Stimulated activated CD8-positive, alpha-beta memory T cell treated with anti-CD3 and anti-CD28 coated beads, Interleukin-7, amount 100 ng/mL, for 1 hour (primary cell): Measurements from ENCODE around the gene FRMD8.
A peak's percentile ranks its signal among the peaks of the same experiment; 100 is the strongest.

Experiments
- DNase-seq, 2 donors: peaks; one replicate each; pipeline ENCODE4 v3.0.0-alpha.2; 2020; ENCODE audit warnings: low read depth in 2 of 2

FRMD8 gene

DNA sequence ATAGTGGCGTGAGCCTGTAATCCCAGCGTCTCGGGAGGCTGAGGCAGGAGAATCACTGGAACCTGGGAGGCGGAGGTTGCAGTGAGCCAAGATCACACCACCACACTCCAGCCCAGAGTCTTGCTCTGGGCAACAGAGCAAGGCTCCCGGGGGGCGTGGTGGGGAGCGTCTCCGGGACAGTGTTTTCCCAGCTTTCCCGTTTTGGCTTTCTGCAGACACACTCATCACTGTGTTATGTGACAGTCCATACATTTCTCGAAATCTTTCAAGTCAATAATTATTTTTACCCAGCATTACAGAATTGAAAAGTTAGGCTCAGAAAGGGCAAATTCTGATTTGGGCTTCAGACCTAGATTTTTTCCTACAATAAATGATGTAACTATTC, 67.9 kb downstream of the FRMD8 start:
- DNase-seq = no peak

DNA sequence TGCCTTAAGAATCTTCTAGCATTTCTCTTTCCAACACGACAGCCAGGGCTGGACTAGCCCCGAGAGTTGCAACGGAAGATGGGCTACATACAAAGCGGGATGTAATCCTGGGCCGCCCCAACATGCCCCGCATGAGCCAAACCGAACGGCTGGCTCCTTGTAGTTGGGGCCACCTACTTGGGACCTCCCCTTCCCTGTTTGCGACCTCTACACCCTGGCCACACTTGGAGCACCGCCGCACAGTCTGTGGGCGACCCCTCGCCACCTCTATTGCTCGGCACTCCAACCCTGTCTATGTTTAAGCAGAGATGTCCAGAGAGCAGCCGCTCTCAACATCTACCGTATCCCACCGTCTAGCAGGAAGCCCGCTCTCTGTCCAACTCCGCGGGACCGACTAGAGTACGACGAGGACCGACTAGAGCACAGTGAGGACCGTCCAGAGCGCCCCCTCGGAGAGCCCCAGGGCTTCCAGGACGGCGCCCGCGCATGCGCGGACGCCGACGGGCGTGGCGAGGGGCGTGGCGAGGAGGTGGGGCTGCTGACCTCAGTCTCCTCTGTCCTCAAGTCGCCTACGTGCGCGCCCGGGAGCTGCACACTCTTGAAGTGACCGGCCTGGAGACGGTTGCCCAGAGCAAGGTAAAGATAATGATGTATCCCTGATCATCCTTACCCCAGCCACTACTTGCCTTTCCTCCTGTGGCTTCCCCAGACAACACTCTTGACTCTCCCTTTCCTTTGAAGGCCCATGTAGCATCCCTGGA, 68.4 kb downstream of the FRMD8 start:
- DNase-seq = peak; percentile 70 to 76

DNA sequence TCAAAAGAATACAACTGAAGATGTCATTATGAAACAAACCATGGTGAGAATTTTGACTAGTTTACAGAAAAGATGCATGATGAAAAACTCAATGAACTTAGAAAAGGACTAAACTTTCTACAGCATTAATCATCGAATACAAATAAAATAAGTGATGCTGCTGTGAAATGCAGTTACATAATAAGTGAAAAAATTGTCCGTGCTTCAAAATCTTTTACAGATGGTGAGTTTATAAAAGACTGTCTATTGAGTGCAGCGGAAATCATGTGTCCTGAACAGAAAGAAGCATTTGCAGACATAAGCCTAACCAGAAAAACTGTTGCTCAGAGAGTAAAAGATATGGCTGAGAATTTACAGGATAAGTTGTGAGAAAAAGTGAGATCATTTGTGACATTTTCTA, 70.0 kb downstream of the FRMD8 start:
- DNase-seq = no peak

DNA sequence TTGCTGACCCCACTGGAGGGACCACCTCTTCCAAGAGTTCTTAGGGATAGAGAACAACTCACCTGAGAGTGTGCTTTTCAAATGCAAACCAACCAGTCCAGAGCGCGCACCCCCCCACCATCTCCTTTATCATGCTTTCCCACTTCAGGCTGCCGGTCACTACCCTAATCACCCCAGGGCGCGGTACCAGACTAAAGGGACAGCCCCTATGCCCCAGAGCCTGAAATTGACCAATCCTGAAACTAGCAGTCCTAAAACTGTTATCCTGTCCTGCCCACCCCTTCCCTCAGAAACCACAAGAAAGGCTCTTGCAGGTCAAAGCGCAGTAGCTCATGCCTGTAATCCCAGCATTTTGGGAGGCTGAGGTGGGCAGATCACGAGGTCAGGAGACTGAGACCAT, 73.1 kb downstream of the FRMD8 start:
- DNase-seq = no peak
